Astrocyte of the hippocampus (primary cell): Measurements from ENCODE around the gene REEP6.
"Not testable (repeated sequence)": the region's sequence is repeated elsewhere in the genome, so short reads cannot be mapped to it uniquely, and the experiment has no call there.

Experiments
- DNase-seq: peaks from one replicate; pipeline ENCODE4 v3.0.0; 2011; ENCODE audit warnings: low read depth, low spot score

REEP6 gene

GRCh38 chr19:1505991-1506881 lies 15.3 kb downstream of the REEP6 start:
- DNase-seq, result no peak

- no peak for DNase-seq
Observed at GRCh38 chr19:1507192-1507660, 16.2 kb downstream of the REEP6 start.

GRCh38 chr19:1507763-1508506 lies 17.0 kb downstream of the REEP6 start:
- peak; percentile 98 for DNase-seq

GRCh38 chr19:1508507-1508856 lies 17.5 kb downstream of the REEP6 start:
- no peak for DNase-seq

- no peak for DNase-seq
Observed at GRCh38 chr19:1509602-1510441, 18.8 kb downstream of the REEP6 start.

GRCh38 chr19:1510442-1510806 lies 19.4 kb downstream of the REEP6 start:
- no peak for DNase-seq

- no peak for DNase-seq
Observed at GRCh38 chr19:1510807-1511206, 19.8 kb downstream of the REEP6 start.

GRCh38 chr19:1511318-1512317 lies 20.6 kb downstream of the REEP6 start:
- no peak for DNase-seq

- DNase-seq, result peak; percentile 65
Observed at GRCh38 chr19:1512671-1513498, 21.9 kb downstream of the REEP6 start, which contains the start of gene ADAMTSL5. TSS of gene ADAMTSL5 (minus strand) at chr19:1513019. CDS start at chr19:1510943, 2,076 bp downstream.

GRCh38 chr19:1513499-1514294 lies 22.7 kb downstream of the REEP6 start:
- peak; percentile 66 for DNase-seq

GRCh38 chr19:1514295-1514661 lies 23.3 kb downstream of the REEP6 start:
- no peak for DNase-seq

- no peak for DNase-seq
Observed at GRCh38 chr19:1514986-1515721, 24.2 kb downstream of the REEP6 start.

- no peak for DNase-seq
Observed at GRCh38 chr19:1516395-1516753, 25.4 kb downstream of the REEP6 start.

GRCh38 chr19:1518471-1518870 lies 27.5 kb downstream of the REEP6 start:
- no peak for DNase-seq

- DNase-seq, result not testable (repeated sequence)
Observed at GRCh38 chr19:1519802-1520201, 28.8 kb downstream of the REEP6 start.

GRCh38 chr19:1520203-1520780 lies 29.3 kb downstream of the REEP6 start:
- no peak for DNase-seq

- peak; percentile 44 for DNase-seq
Observed at GRCh38 chr19:1521636-1522035, 30.7 kb downstream of the REEP6 start.

GRCh38 chr19:1522061-1522460 lies 31.1 kb downstream of the REEP6 start:
- DNase-seq, result no peak
